Measurements from ENCODE around the gene ZBED6.

- no peak for TF ChIP-seq CTCF (IDR thresholded peaks at IDR 0.05)
- TF ChIP-seq POLR2A (IDR thresholded peaks at IDR 0.05): no peak
These were observed 31.1 kb upstream of the ZBED6 start for GRCh38 chr1:203764105-203765028.

All from heart left ventricle (tissue), 13 donors.